WTC11 (cell line): ENCODE results near the gene TBKBP1. TPM values are rescaled to one million over a fixed set of nuclear protein-coding genes. Genes with fewer than 3 reads are reported as not detected.

Experiments
- ATAC-seq: fragments of 200-7000 bp; cut with Tn5 transposase; 2 replicates; pipeline ENCODE4 v1.10.0; 2021; ENCODE audit warnings: mild to moderate bottlenecking, moderate library complexity
- CTCF ChIA-PET: fragments of 300-600 bp; sonication (Branson Sonifier 250); formaldehyde crosslinking; loops from one replicate; lab custom pipeline; 2021; ENCODE audit warnings: antibody characterized with exemption; lab: Charles Lee
- POLR2A ChIA-PET: fragments of 350-600 bp; sonication (Branson Sonifier 250); formaldehyde crosslinking; loops from one replicate; lab custom pipeline; 2021; ENCODE audit warnings: antibody characterized with exemption; lab: Charles Lee
- DNase-seq: peaks from one replicate; pipeline ENCODE4 v3.0.0; 2021; ENCODE audit warnings: low spot score
- H3K27ac Mint-ChIP-seq: 2 replicates; pipeline ENCODE4 v1.8.0; 2021; ENCODE audit warnings: mixed read lengths
- H3K27me3 Mint-ChIP-seq: 2 replicates; pipeline ENCODE4 v1.8.0; 2021; ENCODE audit warnings: low read depth, mild to moderate bottlenecking, moderate library complexity, mixed read lengths
- H3K36me3 Mint-ChIP-seq: 2 replicates; pipeline ENCODE4 v1.8.0; 2021; ENCODE audit warnings: mixed read lengths
- H3K4me1 Mint-ChIP-seq: 2 replicates; pipeline ENCODE4 v1.8.0; 2022; ENCODE audit warnings: mixed read lengths
- H3K4me3 Mint-ChIP-seq: 2 replicates; pipeline ENCODE4 v1.8.0; 2021; ENCODE audit warnings: mild to moderate bottlenecking, moderate library complexity, mixed read lengths
- H3K9me3 Mint-ChIP-seq: 2 replicates; pipeline ENCODE4 v1.8.0; 2021; ENCODE audit warnings: mixed read lengths
- E2F5 ChIP-seq: sonication (generic); formaldehyde crosslinking; IDR thresholded peaks from 2 replicates; pipeline ENCODE4 v1.8.1; 2022; ENCODE audit warnings: mild to moderate bottlenecking, moderate library complexity, missing genetic modification reagents
- ETV6 ChIP-seq: sonication (generic); formaldehyde crosslinking; IDR thresholded peaks from 2 replicates; pipeline ENCODE4 v1.8.1; 2022; ENCODE audit warnings: mild to moderate bottlenecking, missing genetic modification reagents
- HMGA2 ChIP-seq: fragments of 250-450 bp; sonication (Bioruptor Pico); IDR thresholded peaks from 2 replicates; pipeline ENCODE4 v1.4.0; 2021; ENCODE audit warnings: mild to moderate bottlenecking, moderate library complexity
- KAT7 ChIP-seq: sonication (generic); formaldehyde crosslinking; IDR thresholded peaks from 2 replicates; pipeline ENCODE4 v1.8.1; 2023; ENCODE audit warnings: missing genetic modification reagents, mild to moderate bottlenecking, borderline replicate concordance
- MYBL2 ChIP-seq: sonication (generic); formaldehyde crosslinking; IDR thresholded peaks from 2 replicates; pipeline ENCODE4 v1.8.1; 2023; ENCODE audit warnings: mild to moderate bottlenecking, moderate library complexity, missing genetic modification reagents
- NFE2L1 ChIP-seq: sonication (generic); formaldehyde crosslinking; IDR thresholded peaks from 2 replicates; pipeline ENCODE4 v1.8.1; 2023; ENCODE audit warnings: missing genetic modification reagents
- NFYB ChIP-seq: sonication (generic); formaldehyde crosslinking; conservative IDR thresholded peaks from 2 replicates; pipeline ENCODE4 v1.8.0; 2022; ENCODE audit warnings: low read depth, missing genetic modification reagents
- NR3C1 ChIP-seq: sonication (generic); formaldehyde crosslinking; conservative IDR thresholded peaks from 2 replicates; pipeline ENCODE4 v1.8.1; 2023; ENCODE audit warnings: low read depth, mild to moderate bottlenecking, missing genetic modification reagents
- SMAD3 ChIP-seq: sonication (generic); formaldehyde crosslinking; IDR thresholded peaks from 2 replicates; pipeline ENCODE4 v1.8.0; 2022; ENCODE audit warnings: missing genetic modification reagents, mild to moderate bottlenecking, borderline replicate concordance
- SOX15 ChIP-seq: fragments of 250-450 bp; sonication (Bioruptor Pico); IDR thresholded peaks from 2 replicates; pipeline ENCODE4 v1.9.0; 2021; ENCODE audit warnings: mild to moderate bottlenecking
- SP1 ChIP-seq: sonication (generic); formaldehyde crosslinking; conservative IDR thresholded peaks from 2 replicates; pipeline ENCODE4 v1.8.1; 2022; ENCODE audit warnings: missing genetic modification reagents
- ZNF416 ChIP-seq: fragments of 250-450 bp; sonication (Bioruptor Pico); IDR thresholded peaks from 2 replicates; pipeline ENCODE4 v1.9.0; 2021; ENCODE audit warnings: mild to moderate bottlenecking, inconsistent platforms
- total RNA-seq: library from RNA; stranded (reverse); gene quantifications from 3 replicates; pipeline ENCODE4 v1.2.3, GENCODE V29; 2021
- TF ChIP-seq, protein P1 (sequence below): sonication (generic); formaldehyde crosslinking; IDR thresholded peaks from 2 replicates; pipeline ENCODE4 v1.8.0; 2022; ENCODE audit warnings: mild to moderate bottlenecking, missing genetic modification reagents
- TF ChIP-seq, protein P2 (sequence below): sonication (generic); formaldehyde crosslinking; IDR thresholded peaks from 2 replicates; pipeline ENCODE4 v1.8.1; 2022; ENCODE audit warnings: missing genetic modification reagents, borderline replicate concordance
- TF ChIP-seq, protein P3 (sequence below): sonication (generic); formaldehyde crosslinking; IDR thresholded peaks from 2 replicates; pipeline ENCODE4 v1.8.0; 2022; ENCODE audit warnings: mild to moderate bottlenecking, missing genetic modification reagents
- TF ChIP-seq, protein P4 (sequence below): sonication (generic); formaldehyde crosslinking; IDR thresholded peaks from 2 replicates; pipeline ENCODE4 v1.8.0; 2022; ENCODE audit warnings: missing genetic modification reagents
- TF ChIP-seq, protein P5 (sequence below): fragments of 250-450 bp; sonication (Bioruptor Pico); IDR thresholded peaks from 2 replicates; pipeline ENCODE4 v1.9.0; 2021; ENCODE audit warnings: mild to moderate bottlenecking, borderline replicate concordance

TBKBP1 gene
- total RNA-seq, 1 experiment from 2014 or later, result 17.4 TPM

DNA sequence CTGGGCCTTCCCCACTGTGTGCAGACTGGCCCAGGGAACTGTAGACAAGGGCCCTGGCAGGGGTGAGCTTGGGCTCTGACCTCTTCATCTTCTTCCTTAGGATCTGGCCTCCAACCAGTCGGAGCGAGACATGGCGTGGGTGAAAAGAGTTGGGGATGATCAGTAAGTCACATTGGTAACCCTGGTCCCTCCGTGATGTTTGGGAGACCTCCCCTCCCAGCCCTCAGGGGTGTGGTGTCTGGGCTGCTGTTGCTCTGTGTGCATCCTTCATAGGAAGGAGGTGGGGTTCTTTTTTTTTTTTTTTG is 5.5 kb downstream of the TBKBP1 start (continued):
- no peak for TF ChIP-seq NFE2L1
- TF ChIP-seq, protein P1, sequence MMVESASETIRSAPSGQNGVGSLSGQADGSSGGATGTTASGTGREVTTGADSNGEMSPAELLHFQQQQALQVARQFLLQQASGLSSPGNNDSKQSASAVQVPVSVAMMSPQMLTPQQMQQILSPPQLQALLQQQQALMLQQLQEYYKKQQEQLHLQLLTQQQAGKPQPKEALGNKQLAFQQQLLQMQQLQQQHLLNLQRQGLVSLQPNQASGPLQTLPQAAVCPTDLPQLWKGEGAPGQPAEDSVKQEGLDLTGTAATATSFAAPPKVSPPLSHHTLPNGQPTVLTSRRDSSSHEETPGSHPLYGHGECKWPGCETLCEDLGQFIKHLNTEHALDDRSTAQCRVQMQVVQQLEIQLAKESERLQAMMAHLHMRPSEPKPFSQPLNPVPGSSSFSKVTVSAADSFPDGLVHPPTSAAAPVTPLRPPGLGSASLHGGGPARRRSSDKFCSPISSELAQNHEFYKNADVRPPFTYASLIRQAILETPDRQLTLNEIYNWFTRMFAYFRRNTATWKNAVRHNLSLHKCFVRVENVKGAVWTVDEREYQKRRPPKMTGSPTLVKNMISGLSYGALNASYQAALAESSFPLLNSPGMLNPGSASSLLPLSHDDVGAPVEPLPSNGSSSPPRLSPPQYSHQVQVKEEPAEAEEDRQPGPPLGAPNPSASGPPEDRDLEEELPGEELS, result no peak
- no peak for TF ChIP-seq E2F5 (CRISPR knock-in tag)
- TF ChIP-seq, all 79 proteins: peak for 0

- peaks cover 14% of the 10 kb centered on the region for H3K4me1 Mint-ChIP-seq
- H3K4me3 Mint-ChIP-seq, result no peak overlapping the region
- TF ChIP-seq, protein P2, sequence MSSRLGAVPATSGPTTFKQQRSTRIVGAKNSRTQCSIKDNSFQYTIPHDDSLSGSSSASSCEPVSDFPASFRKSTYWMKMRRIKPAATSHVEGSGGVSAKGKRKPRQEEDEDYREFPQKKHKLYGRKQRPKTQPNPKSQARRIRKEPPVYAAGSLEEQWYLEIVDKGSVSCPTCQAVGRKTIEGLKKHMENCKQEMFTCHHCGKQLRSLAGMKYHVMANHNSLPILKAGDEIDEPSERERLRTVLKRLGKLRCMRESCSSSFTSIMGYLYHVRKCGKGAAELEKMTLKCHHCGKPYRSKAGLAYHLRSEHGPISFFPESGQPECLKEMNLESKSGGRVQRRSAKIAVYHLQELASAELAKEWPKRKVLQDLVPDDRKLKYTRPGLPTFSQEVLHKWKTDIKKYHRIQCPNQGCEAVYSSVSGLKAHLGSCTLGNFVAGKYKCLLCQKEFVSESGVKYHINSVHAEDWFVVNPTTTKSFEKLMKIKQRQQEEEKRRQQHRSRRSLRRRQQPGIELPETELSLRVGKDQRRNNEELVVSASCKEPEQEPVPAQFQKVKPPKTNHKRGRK (CRISPR knock-in tag), result no peak
- TF ChIP-seq NFYB (CRISPR knock-in tag) (no peak), NR3C1 (CRISPR knock-in tag) (no peak), MYBL2 (CRISPR knock-in tag) (no peak), SMAD3 (CRISPR knock-in tag) (no peak), SP1 (CRISPR knock-in tag) (no peak), HMGA2 (no peak), ZNF416 (CRISPR knock-in tag) (no peak), SOX15 (no peak), ETV6 (CRISPR knock-in tag) (no peak), KAT7 (no peak)
- TF ChIP-seq, protein P3, sequence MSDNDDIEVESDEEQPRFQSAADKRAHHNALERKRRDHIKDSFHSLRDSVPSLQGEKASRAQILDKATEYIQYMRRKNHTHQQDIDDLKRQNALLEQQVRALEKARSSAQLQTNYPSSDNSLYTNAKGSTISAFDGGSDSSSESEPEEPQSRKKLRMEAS (CRISPR knock-in tag), result no peak
- TF ChIP-seq, protein P4, sequence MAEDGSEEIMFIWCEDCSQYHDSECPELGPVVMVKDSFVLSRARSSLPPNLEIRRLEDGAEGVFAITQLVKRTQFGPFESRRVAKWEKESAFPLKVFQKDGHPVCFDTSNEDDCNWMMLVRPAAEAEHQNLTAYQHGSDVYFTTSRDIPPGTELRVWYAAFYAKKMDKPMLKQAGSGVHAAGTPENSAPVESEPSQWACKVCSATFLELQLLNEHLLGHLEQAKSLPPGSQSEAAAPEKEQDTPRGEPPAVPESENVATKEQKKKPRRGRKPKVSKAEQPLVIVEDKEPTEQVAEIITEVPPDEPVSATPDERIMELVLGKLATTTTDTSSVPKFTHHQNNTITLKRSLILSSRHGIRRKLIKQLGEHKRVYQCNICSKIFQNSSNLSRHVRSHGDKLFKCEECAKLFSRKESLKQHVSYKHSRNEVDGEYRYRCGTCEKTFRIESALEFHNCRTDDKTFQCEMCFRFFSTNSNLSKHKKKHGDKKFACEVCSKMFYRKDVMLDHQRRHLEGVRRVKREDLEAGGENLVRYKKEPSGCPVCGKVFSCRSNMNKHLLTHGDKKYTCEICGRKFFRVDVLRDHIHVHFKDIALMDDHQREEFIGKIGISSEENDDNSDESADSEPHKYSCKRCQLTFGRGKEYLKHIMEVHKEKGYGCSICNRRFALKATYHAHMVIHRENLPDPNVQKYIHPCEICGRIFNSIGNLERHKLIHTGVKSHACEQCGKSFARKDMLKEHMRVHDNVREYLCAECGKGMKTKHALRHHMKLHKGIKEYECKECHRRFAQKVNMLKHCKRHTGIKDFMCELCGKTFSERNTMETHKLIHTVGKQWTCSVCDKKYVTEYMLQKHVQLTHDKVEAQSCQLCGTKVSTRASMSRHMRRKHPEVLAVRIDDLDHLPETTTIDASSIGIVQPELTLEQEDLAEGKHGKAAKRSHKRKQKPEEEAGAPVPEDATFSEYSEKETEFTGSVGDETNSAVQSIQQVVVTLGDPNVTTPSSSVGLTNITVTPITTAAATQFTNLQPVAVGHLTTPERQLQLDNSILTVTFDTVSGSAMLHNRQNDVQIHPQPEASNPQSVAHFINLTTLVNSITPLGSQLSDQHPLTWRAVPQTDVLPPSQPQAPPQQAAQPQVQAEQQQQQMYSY (CRISPR knock-in tag), result no peak
- TF ChIP-seq, protein P5, sequence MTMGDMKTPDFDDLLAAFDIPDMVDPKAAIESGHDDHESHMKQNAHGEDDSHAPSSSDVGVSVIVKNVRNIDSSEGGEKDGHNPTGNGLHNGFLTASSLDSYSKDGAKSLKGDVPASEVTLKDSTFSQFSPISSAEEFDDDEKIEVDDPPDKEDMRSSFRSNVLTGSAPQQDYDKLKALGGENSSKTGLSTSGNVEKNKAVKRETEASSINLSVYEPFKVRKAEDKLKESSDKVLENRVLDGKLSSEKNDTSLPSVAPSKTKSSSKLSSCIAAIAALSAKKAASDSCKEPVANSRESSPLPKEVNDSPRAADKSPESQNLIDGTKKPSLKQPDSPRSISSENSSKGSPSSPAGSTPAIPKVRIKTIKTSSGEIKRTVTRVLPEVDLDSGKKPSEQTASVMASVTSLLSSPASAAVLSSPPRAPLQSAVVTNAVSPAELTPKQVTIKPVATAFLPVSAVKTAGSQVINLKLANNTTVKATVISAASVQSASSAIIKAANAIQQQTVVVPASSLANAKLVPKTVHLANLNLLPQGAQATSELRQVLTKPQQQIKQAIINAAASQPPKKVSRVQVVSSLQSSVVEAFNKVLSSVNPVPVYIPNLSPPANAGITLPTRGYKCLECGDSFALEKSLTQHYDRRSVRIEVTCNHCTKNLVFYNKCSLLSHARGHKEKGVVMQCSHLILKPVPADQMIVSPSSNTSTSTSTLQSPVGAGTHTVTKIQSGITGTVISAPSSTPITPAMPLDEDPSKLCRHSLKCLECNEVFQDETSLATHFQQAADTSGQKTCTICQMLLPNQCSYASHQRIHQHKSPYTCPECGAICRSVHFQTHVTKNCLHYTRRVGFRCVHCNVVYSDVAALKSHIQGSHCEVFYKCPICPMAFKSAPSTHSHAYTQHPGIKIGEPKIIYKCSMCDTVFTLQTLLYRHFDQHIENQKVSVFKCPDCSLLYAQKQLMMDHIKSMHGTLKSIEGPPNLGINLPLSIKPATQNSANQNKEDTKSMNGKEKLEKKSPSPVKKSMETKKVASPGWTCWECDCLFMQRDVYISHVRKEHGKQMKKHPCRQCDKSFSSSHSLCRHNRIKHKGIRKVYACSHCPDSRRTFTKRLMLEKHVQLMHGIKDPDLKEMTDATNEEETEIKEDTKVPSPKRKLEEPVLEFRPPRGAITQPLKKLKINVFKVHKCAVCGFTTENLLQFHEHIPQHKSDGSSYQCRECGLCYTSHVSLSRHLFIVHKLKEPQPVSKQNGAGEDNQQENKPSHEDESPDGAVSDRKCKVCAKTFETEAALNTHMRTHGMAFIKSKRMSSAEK (CRISPR knock-in tag), result no peak
- H3K9me3 Mint-ChIP-seq, result no peaks in the 10 kb centered on the region
- no peak for DNase-seq
- H3K27me3 Mint-ChIP-seq, result no peaks in the 10 kb centered on the region; the same call in 1 of the 2 replicates
- ATAC-seq, result no peak
- H3K27ac Mint-ChIP-seq, result no peak overlapping the region
- ChIA-PET CTCF (interaction anchor here (0.7 to 5.2 kb wide), 9 partner anchors 8 to 89 kb away, joined by 3 to 59 read pairs (median 5); partner anchors contain the start of gene TBX21), POLR2A (no interaction called here)
- H3K36me3 Mint-ChIP-seq, result no peaks in the 10 kb centered on the region
Measured at GRCh38 chr17:47700471-47701449, 6.8 kb downstream of the TBKBP1 start.
